Measurements from ENCODE around the gene FFAR2. TPM values are rescaled to one million over a fixed set of nuclear protein-coding genes. Genes with fewer than 3 reads are reported as not detected.

Gene FFAR2
- total and polyA plus RNA-seq, 4 donors = 1.2 to 113 (median 4.4) TPM

- Histone ChIP-seq H3K4me1 (ENCODE audit: control insufficient read depth in 5 of 5, insufficient read depth in 5 of 5, low read length in 5 of 5) (peaks cover 0 to 24% (median 7%) of the 10 kb centered on the region in 5 donors), H3K27me3 (ENCODE audit: control insufficient read depth in 3 of 3, insufficient read depth in 3 of 3, low read length in 2 of 3) (no peaks in the 10 kb centered on the region), H3K4me3 (no peak overlapping the region), H3K9me3 (ENCODE audit: control insufficient read depth in 4 of 4, insufficient read depth in 3 of 4, low read length in 3 of 4) (no peaks in the 10 kb centered on the region), H3K9ac (ENCODE audit: insufficient read depth in 1 of 2, low read length in 2 of 2) (no peak overlapping the region), H3K36me3 (ENCODE audit: control insufficient read depth in 4 of 4, insufficient read depth in 4 of 4, low read length in 4 of 4) (no peaks in the 10 kb centered on the region), H3K27ac (ENCODE audit: low read depth in 1 of 2, low read length in 1 of 2) (no peak overlapping the region)
- no peak for ATAC-seq (ENCODE audit: insufficient read depth, low FRiP score)
- no peak for TF ChIP-seq CTCF (IDR thresholded peaks at IDR 0.05; ENCODE audit: control extremely low read depth, extremely low read depth)
- WGBS, 2 donors = 59 to 81% methylated on average over 4 of the region's 4 CpGs
- DNase-seq = peak in 1 of 3 donors; percentile 46
These were observed 20.9 kb upstream of the FFAR2 start for GRCh38 chr19:35427187-35427586.

GRCh38 chr19:35429698-35430408, 18.2 kb upstream of the FFAR2 start:
- H3K4me1 ChIP-seq (ENCODE audit: control insufficient read depth in 5 of 5, insufficient read depth in 5 of 5, low read length in 5 of 5) = peaks cover 0 to 40% (median 15%) of the 10 kb centered on the region in 5 donors
- H3K9me3 ChIP-seq (ENCODE audit: control insufficient read depth in 4 of 4, insufficient read depth in 3 of 4, low read length in 3 of 4) = no peaks in the 10 kb centered on the region
- H3K4me3 ChIP-seq = no peak overlapping the region
- no peak overlapping the region for H3K27ac ChIP-seq (ENCODE audit: low read depth in 1 of 2, low read length in 1 of 2)
- DNase-seq (peak; percentile 40 to 75 (median 75)), ATAC-seq (ENCODE audit: insufficient read depth, low FRiP score) (no peak)
- 72 to 73% methylated on average over 21 of the region's 21 CpGs for WGBS, 2 donors
- H3K36me3 ChIP-seq (ENCODE audit: control insufficient read depth in 4 of 4, insufficient read depth in 4 of 4, low read length in 4 of 4) = no peaks in the 10 kb centered on the region
- TF ChIP-seq CTCF (IDR thresholded peaks at IDR 0.05; ENCODE audit: control extremely low read depth, extremely low read depth) = no peak
- H3K27me3 ChIP-seq (ENCODE audit: control insufficient read depth in 3 of 3, insufficient read depth in 3 of 3, low read length in 2 of 3) = no peaks in the 10 kb centered on the region
- H3K9ac ChIP-seq (ENCODE audit: insufficient read depth in 1 of 2, low read length in 2 of 2) = no peak overlapping the region

GRCh38 chr19:35430409-35431144, 17.5 kb upstream of the FFAR2 start:
- H3K4me1 ChIP-seq (ENCODE audit: control insufficient read depth in 5 of 5, insufficient read depth in 5 of 5, low read length in 5 of 5) = peaks cover 0 to 47% (median 15%) of the 10 kb centered on the region in 5 donors
- H3K9me3 ChIP-seq (ENCODE audit: control insufficient read depth in 4 of 4, insufficient read depth in 3 of 4, low read length in 3 of 4) = no peaks in the 10 kb centered on the region
- no peak for TF ChIP-seq CTCF (IDR thresholded peaks at IDR 0.05; ENCODE audit: control extremely low read depth, extremely low read depth)
- H3K9ac ChIP-seq (ENCODE audit: insufficient read depth in 1 of 2, low read length in 2 of 2) = no peak overlapping the region
- 50 to 53% methylated on average over 5 of the region's 5 CpGs for WGBS, 2 donors
- ATAC-seq (ENCODE audit: insufficient read depth, low FRiP score) = no peak
- no peak overlapping the region for H3K4me3 ChIP-seq
- peak; percentile 76 to 88 (median 84) for DNase-seq
- no peaks in the 10 kb centered on the region for H3K36me3 ChIP-seq (ENCODE audit: control insufficient read depth in 4 of 4, insufficient read depth in 4 of 4, low read length in 4 of 4)
- no peak overlapping the region for H3K27ac ChIP-seq (ENCODE audit: low read depth in 1 of 2, low read length in 1 of 2)
- no peaks in the 10 kb centered on the region for H3K27me3 ChIP-seq (ENCODE audit: control insufficient read depth in 3 of 3, insufficient read depth in 3 of 3, low read length in 2 of 3)
